Esophagus squamous epithelium (tissue), 5 donors: ENCODE results near the gene POMGNT2. TPM values are rescaled to one million over a fixed set of nuclear protein-coding genes. Genes with fewer than 3 reads are reported as not detected.
A peak's percentile ranks its signal among the peaks of the same experiment; 100 is the strongest.

Experiments
- DNase-seq: peaks from one replicate; lab custom pipeline; 2025; lab: John Stamatoyannopoulos, UW
- H3K27ac ChIP-seq, 4 donors: fragments of 200-600 bp; sonication (generic); one replicate each; pipeline ENCODE4 v1.5.1; 2016 to 2019; ENCODE audit warnings: mild to moderate bottlenecking in 1 of 4
- H3K27me3 ChIP-seq, 4 donors: fragments of 200-600 bp; sonication (generic); 1 replicate in 3 of 4; 2 replicates in 1 of 4; pipeline versions ENCODE4 v1.5.1 to v1.6.0; 2017 to 2021; ENCODE audit warnings: antibody characterized with exemption in 1 of 4
- H3K36me3 ChIP-seq, 3 donors: fragments of 200-600 bp; sonication (generic); one replicate each; pipeline ENCODE4 v1.5.1; 2016 to 2019
- H3K4me1 ChIP-seq, 3 donors: fragments of 200-600 bp; sonication (generic); one replicate each; pipeline ENCODE4 v1.5.1; 2017 to 2019
- H3K4me3 ChIP-seq, 4 donors: fragments of 200-600 bp; sonication (generic); 1 replicate in 3 of 4; 2 replicates in 1 of 4; pipeline ENCODE4 v1.5.1; 2016 to 2019; ENCODE audit warnings: mild to moderate bottlenecking in 2 of 4, moderate library complexity in 1 of 4
- H3K9me3 ChIP-seq, 3 donors: fragments of 200-600 bp; sonication (generic); one replicate each; pipeline ENCODE4 v1.5.1; 2016 to 2019
- POLR2A ChIP-seq, 4 donors: fragments of 450-650 bp; IDR thresholded peaks; one replicate each; pipeline ENCODE4 v1.6.1; 2017; ENCODE audit warnings: antibody characterized with exemption in 4 of 4, mild to moderate bottlenecking in 4 of 4, moderate library complexity in 3 of 4
- WGBS, 2 donors: methylation state at CpG; one replicate each; pipeline ENCODE4 v1.1.5; 2018; 5-methylcytosine and 5-hydroxymethylcytosine counted together
- intact Hi-C: fragments of 100-400 bp; cut with DNase I; formaldehyde crosslinking; loops from one replicate; pipeline ENCODE4 v1.15.0; 2022
- total RNA-seq, 4 donors: library from RNA; depleted of rRNA; stranded (reverse); fragments of >200 nt; gene quantifications; one replicate each; pipeline ENCODE4 v1.1.0, GENCODE V29; 2016
- TF ChIP-seq, protein P1 (sequence below), 6 experiments: fragments of 450-650 bp in 4 of 6; fragments of 200-600 bp in 2 of 6; sonication (generic) in 2 of 6; IDR thresholded peaks; one replicate each; pipeline ENCODE4 v1.5.1; 2016 to 2019; ENCODE audit warnings: antibody characterized with exemption in 6 of 6, mild to moderate bottlenecking in 4 of 6, moderate library complexity in 4 of 6
- donor health status: DM: yes; HTN: yes; CAD: no.

Gene POMGNT2
- total RNA-seq, 4 donors from 2014 or later, result 4.4 to 14.0 (median 9.0) TPM

DNA sequence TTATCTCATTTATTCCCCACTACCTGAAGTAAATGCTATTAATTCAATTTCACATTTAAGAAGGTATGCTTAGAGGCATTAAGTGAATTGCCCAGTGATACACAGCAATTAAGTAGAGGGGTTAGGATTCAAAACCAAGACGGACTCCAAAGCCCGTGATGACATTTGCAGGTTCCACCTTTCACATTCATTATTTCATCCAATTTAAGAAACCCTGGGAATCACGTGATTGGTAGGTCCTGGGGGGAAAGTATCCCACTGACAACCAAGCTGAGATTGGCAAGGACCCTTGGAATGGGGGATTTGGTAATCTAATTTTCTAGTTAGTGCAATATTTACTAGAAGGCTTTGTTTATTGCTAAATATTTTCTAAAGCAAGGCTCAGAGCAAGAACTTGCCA is 1.8 kb downstream of the POMGNT2 start:
- H3K36me3 ChIP-seq, result no peaks in the 10 kb centered on the region
- DNase-seq, result no peak
- H3K4me3 ChIP-seq, result no peak overlapping the region
- H3K27ac ChIP-seq, result no peak overlapping the region
- WGBS, 2 donors, result 73 to 74% methylated on average over 3 of the region's 3 CpGs
- intact Hi-C loops, result no loop called here
- H3K9me3 ChIP-seq, result no peaks in the 10 kb centered on the region
- TF ChIP-seq, protein P1, sequence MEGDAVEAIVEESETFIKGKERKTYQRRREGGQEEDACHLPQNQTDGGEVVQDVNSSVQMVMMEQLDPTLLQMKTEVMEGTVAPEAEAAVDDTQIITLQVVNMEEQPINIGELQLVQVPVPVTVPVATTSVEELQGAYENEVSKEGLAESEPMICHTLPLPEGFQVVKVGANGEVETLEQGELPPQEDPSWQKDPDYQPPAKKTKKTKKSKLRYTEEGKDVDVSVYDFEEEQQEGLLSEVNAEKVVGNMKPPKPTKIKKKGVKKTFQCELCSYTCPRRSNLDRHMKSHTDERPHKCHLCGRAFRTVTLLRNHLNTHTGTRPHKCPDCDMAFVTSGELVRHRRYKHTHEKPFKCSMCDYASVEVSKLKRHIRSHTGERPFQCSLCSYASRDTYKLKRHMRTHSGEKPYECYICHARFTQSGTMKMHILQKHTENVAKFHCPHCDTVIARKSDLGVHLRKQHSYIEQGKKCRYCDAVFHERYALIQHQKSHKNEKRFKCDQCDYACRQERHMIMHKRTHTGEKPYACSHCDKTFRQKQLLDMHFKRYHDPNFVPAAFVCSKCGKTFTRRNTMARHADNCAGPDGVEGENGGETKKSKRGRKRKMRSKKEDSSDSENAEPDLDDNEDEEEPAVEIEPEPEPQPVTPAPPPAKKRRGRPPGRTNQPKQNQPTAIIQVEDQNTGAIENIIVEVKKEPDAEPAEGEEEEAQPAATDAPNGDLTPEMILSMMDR (IDR thresholded peaks at IDR 0.05), result no peak
- no peak for TF ChIP-seq POLR2A (IDR thresholded peaks at IDR 0.05)
- H3K4me1 ChIP-seq, result peaks cover 4 to 35% (median 4%) of the 10 kb centered on the region in 3 donors
- no peaks in the 10 kb centered on the region for H3K27me3 ChIP-seq

DNA sequence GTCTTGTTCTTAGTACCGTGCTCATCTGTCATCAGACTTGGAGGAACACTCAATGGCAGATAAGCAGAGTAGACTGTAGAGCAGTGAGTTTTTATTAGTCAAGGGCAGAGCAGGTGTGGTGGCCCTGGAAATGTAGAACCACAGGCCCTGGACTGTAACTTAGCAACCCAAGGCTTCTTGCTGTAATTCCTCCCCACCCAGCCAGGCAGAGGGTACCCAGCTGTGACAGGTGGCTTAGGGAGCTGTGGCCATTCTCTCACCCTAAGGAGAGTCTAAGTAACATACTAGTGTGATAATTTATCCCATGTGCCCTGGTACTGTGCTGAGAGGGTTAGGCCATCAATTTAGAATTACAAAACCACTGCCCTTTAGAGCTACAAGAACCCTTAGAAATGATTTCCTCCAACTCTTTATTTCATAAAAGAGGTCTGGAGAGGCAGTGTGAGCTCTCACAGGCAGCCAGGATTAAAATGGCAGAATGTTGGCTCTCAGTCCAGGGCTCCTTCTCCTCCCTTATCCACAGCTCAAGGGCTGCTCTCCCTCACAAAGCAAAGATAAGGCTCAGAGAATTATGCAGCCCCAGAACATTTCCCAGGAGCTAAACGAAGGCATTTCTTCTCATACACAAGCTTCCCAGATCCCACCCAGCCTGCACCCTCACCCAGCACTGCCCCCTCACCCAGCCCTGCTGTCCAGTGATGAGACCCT is 3.0 kb downstream of the POMGNT2 start:
- H3K27me3 ChIP-seq, result no peaks in the 10 kb centered on the region
- TF ChIP-seq POLR2A (IDR thresholded peaks at IDR 0.05), result no peak
- TF ChIP-seq, protein P1 (IDR thresholded peaks at IDR 0.05), result no peak
- 65% methylated on average over 2 of the region's 2 CpGs; no CpG with 5 or more reads in 1 of the 2 donors for WGBS, 2 donors
- H3K36me3 ChIP-seq, result no peaks in the 10 kb centered on the region
- H3K9me3 ChIP-seq, result no peaks in the 10 kb centered on the region
- peak overlapping the region in 1 of 4 donors; percentile 2 for H3K27ac ChIP-seq
- peaks cover 4 to 35% (median 4%) of the 10 kb centered on the region in 3 donors for H3K4me1 ChIP-seq
- H3K4me3 ChIP-seq, result no peak overlapping the region
- intact Hi-C loops, result no loop called here
- no peak for DNase-seq

DNA sequence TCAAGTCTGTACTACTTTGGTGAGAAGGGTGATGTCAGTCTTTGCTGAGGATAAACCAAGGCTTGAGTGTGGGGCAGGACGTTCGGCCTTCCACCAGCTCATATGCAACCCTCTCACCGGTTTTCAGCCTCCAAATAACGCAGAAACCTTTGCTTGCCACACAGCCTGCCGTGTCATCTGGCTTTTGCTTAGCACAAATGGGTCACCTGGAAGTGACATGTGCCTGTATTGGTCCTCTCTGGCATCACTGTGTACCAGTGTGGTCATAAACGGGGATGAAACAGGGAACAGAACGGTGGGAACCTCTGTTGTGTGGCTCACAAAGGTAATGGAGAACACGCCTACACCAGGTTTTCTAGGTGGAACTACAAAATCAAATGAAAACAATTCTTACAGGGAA is 7.1 kb downstream of the POMGNT2 start:
- peaks cover 0 to 13% (median 0%) of the 10 kb centered on the region in 3 donors for H3K4me1 ChIP-seq
- WGBS, 2 donors, result 90 to 91% methylated on average over 7 to 8 of the region's 8 CpGs
- intact Hi-C loops, result no loop called here

DNA sequence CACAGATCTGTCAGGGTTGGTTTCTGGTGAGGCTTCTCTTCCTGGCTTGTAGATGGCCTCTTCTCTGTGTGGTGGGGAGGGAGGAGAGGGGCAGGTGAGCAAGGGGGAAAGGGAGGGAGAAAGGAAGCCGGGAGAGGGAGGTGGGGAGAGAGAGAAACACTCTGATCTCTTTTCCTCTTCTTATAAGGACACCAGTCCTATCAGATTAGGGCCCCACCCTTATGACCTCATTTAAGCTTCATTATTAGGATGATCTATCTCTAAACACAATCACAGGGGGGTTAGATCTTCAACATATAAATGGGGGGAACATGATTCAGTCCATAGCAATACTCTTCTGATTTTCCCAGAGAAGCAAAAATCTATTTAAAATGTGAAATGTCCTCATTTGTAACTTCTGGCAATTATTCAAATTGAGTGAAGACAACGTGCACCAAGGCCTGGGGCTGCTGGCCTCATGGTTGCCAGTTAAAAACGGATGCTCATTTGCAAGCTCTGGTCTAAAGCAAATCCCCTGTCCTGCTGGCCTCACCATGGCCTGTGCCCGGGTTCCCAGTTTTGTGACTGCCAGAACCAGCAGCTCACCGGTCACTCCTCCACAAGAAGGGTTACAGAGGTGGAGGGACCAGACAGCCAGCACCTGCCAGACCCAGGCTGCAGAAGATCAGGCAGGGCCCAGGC is 8.3 kb downstream of the POMGNT2 start:
- no peaks in the 10 kb centered on the region for H3K27me3 ChIP-seq
- H3K4me3 ChIP-seq, result no peak overlapping the region
- no peak for DNase-seq
- H3K4me1 ChIP-seq, result peaks cover 0 to 4% (median 0%) of the 10 kb centered on the region in 3 donors
- intact Hi-C loops, result no loop called here
- WGBS, 2 donors, result 26 to 62% methylated on average over 2 to 5 of the region's 5 CpGs
- no peak overlapping the region for H3K27ac ChIP-seq
- H3K9me3 ChIP-seq, result no peaks in the 10 kb centered on the region
- no peak for TF ChIP-seq POLR2A (IDR thresholded peaks at IDR 0.05)
- H3K36me3 ChIP-seq, result no peaks in the 10 kb centered on the region

More for the DNA sequence above, 7.1 kb downstream of the POMGNT2 start:
- no peak for TF ChIP-seq POLR2A (IDR thresholded peaks at IDR 0.05)
- TF ChIP-seq, protein P1 (IDR thresholded peaks at IDR 0.05), result no peak
- Histone ChIP-seq H3K27ac (no peak overlapping the region), H3K4me3 (no peak overlapping the region), H3K36me3 (no peaks in the 10 kb centered on the region), H3K27me3 (no peaks in the 10 kb centered on the region), H3K9me3 (no peaks in the 10 kb centered on the region)
- DNase-seq, result no peak

DNA sequence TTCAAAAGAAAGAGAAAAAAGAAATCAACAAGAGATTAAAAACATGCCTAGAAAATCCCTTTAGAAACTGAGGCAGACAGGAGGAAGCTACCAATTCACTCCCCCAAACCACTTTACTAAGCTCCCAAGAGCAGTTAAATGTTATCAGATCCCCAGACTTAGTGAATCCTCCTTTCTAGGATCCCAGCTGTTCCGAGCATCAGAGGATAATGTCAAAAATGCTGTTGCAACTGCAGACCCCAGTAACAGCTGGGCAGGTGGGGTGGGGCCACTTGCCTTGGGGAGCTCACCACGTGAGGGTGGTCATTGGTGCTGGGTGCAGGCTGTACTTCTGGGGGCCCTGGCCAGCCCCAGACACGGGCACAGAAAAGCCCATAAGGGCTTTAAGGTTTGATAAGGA is 9.1 kb downstream of the POMGNT2 start:
- Histone ChIP-seq H3K4me1 (peaks cover 0 to 4% (median 0%) of the 10 kb centered on the region in 3 donors), H3K36me3 (no peaks in the 10 kb centered on the region), H3K9me3 (no peaks in the 10 kb centered on the region), H3K27ac (no peak overlapping the region), H3K4me3 (no peak overlapping the region), H3K27me3 (no peaks in the 10 kb centered on the region)
- no peak for DNase-seq
- WGBS, 2 donors, result 91 to 100% methylated on average over 1 to 3 of the region's 3 CpGs
- no peak for TF ChIP-seq POLR2A (IDR thresholded peaks at IDR 0.05)
- TF ChIP-seq, protein P1 (IDR thresholded peaks at IDR 0.05), result no peak
- intact Hi-C loops, result no loop called here
